ENCODE results near the gene ERBB2.

Gene ERBB2

GRCh38 chr17:39767147-39767546 is 67.3 kb downstream of the ERBB2 start:
- TF ChIP-seq, protein P1, sequence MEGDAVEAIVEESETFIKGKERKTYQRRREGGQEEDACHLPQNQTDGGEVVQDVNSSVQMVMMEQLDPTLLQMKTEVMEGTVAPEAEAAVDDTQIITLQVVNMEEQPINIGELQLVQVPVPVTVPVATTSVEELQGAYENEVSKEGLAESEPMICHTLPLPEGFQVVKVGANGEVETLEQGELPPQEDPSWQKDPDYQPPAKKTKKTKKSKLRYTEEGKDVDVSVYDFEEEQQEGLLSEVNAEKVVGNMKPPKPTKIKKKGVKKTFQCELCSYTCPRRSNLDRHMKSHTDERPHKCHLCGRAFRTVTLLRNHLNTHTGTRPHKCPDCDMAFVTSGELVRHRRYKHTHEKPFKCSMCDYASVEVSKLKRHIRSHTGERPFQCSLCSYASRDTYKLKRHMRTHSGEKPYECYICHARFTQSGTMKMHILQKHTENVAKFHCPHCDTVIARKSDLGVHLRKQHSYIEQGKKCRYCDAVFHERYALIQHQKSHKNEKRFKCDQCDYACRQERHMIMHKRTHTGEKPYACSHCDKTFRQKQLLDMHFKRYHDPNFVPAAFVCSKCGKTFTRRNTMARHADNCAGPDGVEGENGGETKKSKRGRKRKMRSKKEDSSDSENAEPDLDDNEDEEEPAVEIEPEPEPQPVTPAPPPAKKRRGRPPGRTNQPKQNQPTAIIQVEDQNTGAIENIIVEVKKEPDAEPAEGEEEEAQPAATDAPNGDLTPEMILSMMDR (IDR thresholded peaks at IDR 0.05; ENCODE audit: extremely low read depth, missing control alignments), result no peak
- DNase-seq (ENCODE audit: low spot score), result peak; percentile 52

DNA sequence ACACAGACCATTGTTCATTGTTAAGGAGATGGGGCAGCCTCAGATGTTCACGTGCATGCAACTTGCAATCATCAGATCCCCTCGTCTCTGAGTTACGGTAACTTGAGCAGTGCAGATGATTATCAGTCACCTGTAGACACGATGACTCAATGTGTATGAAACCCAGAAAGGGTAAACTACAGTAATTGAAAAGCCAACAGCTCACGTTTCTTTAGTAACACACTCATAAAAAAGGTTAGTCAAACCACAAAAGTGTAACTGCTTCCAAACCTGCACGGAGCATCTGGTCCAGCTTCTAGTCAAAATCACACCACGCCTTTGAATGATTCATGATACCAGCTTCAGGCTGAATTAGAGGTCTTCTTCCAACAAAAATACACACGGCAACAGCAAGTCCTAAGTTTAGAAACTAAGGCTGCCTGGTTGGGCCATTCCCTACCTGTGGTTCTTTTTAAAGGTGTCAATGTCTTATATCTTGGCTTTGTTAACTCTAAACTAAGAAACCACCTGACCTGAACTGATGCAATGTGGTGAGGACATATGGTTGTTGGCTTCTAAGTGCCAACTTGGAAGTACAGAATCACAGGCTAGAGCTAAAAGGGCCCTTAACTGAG is 70.2 kb downstream of the ERBB2 start:
- TF ChIP-seq, protein P1 (IDR thresholded peaks at IDR 0.05; ENCODE audit: extremely low read depth, missing control alignments), result no peak

GRCh38 chr17:39772415-39772814 is 72.6 kb downstream of the ERBB2 start:
- TF ChIP-seq, protein P1 (IDR thresholded peaks at IDR 0.05; ENCODE audit: extremely low read depth, missing control alignments), result no peak

More for the DNA sequence above, 70.2 kb downstream of the ERBB2 start:
- DNase-seq (ENCODE audit: low spot score), result peak; percentile 32

GRCh38 chr17:39772987-39773934 is 73.4 kb downstream of the ERBB2 start:
- TF ChIP-seq, protein P1 (IDR thresholded peaks at IDR 0.05; ENCODE audit: extremely low read depth, missing control alignments), result no peak
- DNase-seq (ENCODE audit: low spot score), result no peak

More at GRCh38 chr17:39772415-39772814, 72.6 kb downstream of the ERBB2 start:
- no peak for DNase-seq (ENCODE audit: low spot score)

- TF ChIP-seq, protein P1 (IDR thresholded peaks at IDR 0.05; ENCODE audit: extremely low read depth, missing control alignments), result no peak
- DNase-seq (ENCODE audit: low spot score), result no peak
Measured at GRCh38 chr17:39774047-39774446, 74.2 kb downstream of the ERBB2 start.

DNA sequence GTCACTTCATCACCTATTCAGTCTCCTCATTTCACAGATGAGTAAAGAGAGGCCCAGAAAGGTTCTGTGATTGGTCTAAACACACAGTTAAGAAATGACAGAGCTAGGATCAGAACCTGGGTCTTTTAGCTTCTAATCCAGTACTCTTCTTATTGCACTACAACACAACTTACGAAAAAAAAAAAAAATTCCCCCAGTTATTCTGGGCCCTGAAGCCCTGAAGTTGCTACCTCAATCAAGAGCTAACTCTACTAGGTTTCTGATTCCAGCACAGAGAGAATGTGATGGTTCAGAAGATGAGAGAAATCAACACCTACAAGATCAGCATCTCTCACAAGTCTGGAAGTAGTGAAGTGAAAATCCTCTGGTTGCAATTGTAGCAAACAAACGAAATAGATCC is 75.2 kb downstream of the ERBB2 start:
- no peak for DNase-seq (ENCODE audit: low spot score)
- TF ChIP-seq, protein P1 (IDR thresholded peaks at IDR 0.05; ENCODE audit: extremely low read depth, missing control alignments), result no peak

GRCh38 chr17:39776252-39776651 is 76.4 kb downstream of the ERBB2 start:
- TF ChIP-seq, protein P1 (IDR thresholded peaks at IDR 0.05; ENCODE audit: extremely low read depth, missing control alignments), result no peak
- DNase-seq (ENCODE audit: low spot score), result no peak
